ENCODE measurements around the gene ZNF740. TPM values are rescaled to one million over a fixed set of nuclear protein-coding genes. Genes with fewer than 3 reads are reported as not detected.

Gene ZNF740
- total RNA-seq, 1 donor from 2014 or later = 46.8 TPM

DNA sequence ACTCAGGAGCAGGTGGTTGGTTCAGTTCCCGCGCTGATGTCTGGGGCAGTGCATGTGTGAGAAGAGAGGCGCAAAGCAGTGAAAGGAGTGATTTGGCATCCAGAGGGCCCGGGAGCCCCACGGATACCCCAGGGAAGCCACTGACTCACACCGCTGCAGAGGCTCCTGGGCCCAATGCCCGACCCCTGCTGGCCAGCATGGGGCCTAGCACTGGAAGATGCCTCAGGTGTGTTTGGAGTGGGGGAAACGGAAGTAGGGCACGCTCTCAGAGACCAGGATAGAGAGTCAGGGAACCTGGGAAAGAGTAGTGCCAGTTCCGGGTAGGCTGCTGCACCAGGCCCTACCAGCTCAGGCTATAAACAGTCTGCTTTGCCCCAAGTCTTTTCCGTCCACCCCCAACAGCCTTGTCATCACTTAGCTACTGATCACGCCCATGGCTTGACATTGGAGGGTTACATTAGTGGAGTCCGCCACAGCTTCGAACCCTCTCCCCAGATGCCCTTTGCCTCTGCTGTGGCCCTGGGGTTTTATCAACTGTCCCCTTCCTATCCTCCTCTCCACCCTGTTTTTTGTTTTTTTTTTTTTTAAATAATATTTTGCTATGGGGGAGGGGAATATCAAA lies 9.7 kb downstream of the ZNF740 start:
- peak; percentile 87 for ATAC-seq
- H3K27me3 ChIP-seq = no peaks in the 10 kb centered on the region
- peak; percentile 76 for DNase-seq
- H3K36me3 ChIP-seq = peaks cover 35% of the 10 kb centered on the region
- intact Hi-C loops (cut with DNase I) = no loop called here
- H3K9me3 ChIP-seq = no peaks in the 10 kb centered on the region
- H3K4me3 ChIP-seq = no peak overlapping the region
- H3K27ac ChIP-seq = no peak overlapping the region
- TF ChIP-seq, protein P1, sequence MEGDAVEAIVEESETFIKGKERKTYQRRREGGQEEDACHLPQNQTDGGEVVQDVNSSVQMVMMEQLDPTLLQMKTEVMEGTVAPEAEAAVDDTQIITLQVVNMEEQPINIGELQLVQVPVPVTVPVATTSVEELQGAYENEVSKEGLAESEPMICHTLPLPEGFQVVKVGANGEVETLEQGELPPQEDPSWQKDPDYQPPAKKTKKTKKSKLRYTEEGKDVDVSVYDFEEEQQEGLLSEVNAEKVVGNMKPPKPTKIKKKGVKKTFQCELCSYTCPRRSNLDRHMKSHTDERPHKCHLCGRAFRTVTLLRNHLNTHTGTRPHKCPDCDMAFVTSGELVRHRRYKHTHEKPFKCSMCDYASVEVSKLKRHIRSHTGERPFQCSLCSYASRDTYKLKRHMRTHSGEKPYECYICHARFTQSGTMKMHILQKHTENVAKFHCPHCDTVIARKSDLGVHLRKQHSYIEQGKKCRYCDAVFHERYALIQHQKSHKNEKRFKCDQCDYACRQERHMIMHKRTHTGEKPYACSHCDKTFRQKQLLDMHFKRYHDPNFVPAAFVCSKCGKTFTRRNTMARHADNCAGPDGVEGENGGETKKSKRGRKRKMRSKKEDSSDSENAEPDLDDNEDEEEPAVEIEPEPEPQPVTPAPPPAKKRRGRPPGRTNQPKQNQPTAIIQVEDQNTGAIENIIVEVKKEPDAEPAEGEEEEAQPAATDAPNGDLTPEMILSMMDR (IDR thresholded peaks at IDR 0.05) = peak; percentile 64
- H3K4me1 ChIP-seq = peaks cover 7% of the 10 kb centered on the region

DNA sequence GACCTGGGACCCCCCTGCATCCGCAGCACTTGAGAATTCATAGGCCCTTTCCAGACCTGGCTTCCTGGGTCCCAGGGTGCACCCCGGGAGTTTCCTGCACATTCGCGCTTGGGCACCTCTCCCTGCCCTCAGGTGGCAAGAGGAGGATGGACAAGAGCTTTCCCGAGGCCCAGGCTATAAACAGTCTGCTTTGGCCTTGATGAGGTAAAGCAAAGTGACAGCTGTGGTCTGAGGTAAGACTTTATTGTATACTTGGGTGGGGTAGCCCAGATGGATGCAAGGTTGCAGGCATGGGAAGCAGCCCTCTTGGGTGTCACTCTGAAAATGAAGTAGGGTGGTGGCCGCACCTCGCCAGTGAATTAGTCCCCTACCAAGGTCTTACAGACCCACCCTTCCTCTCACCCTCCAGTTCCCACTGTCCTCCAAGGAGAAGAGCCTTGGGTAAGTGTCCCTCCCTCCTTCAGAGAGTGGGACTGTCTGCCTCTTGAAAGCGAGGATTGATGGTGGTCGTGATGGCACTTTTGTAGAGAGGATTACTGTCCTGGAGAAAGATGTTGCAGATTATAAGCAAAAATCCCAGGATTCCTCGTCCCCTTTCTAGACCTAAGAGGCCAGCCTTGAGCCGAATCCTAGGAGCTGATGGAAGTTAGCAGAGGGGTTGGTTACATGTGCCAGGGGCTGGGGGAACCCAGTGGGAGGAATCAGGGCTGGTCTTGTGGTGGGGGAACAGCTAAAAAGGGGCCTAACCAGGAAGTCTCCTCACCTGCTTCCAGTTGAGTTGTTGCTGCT lies 10.8 kb downstream of the ZNF740 start:
- no peaks in the 10 kb centered on the region for H3K27me3 ChIP-seq
- ATAC-seq (no peak), DNase-seq (no peak)
- TF ChIP-seq, protein P1 (IDR thresholded peaks at IDR 0.05) = no peak
- no peak overlapping the region for H3K27ac ChIP-seq
- H3K4me3 ChIP-seq = no peak overlapping the region
- H3K9me3 ChIP-seq = no peaks in the 10 kb centered on the region
- H3K36me3 ChIP-seq = peaks cover 24% of the 10 kb centered on the region
- intact Hi-C loops (cut with DNase I) = no loop called here
- H3K4me1 ChIP-seq = peaks cover 6% of the 10 kb centered on the region

DNA sequence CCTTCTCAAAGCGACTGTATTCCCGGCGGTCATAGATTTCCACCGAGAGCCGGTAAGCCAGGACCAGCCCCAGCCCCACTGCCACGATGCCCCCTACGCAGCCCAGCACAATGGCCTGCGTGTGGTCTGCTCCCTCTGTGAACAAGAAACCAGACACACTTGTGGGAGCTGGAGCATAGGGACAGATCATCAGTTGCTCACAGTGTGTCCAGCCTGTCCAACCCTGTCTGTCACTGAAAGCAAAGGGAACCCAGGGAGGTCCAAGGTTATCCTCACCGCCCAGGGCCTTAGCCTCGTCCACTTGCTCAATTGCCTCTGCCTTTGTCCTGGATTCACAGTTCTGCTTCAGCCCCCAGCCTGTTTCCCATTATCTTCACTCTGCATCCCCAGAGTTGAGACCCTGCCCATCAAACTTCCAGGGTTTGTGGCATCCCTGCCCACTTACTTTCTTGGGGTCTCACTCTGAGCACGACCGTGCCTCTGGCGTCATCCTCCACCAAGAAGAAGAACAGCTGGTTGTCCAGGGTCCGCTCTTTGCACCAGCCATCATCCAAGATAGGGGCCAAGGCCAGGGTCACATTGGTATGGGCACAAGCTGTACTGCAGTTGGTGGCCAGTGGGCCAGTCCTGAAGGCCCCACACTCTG lies 11.5 kb downstream of the ZNF740 start:
- H3K4me3 ChIP-seq = no peak overlapping the region
- TF ChIP-seq, protein P1 (IDR thresholded peaks at IDR 0.05) = no peak
- no peak overlapping the region for H3K27ac ChIP-seq
- no peaks in the 10 kb centered on the region for H3K27me3 ChIP-seq
- H3K9me3 ChIP-seq = no peaks in the 10 kb centered on the region
- DNase-seq = no peak
- intact Hi-C loops (cut with DNase I) = no loop called here
- peaks cover 6% of the 10 kb centered on the region for H3K4me1 ChIP-seq
- H3K36me3 ChIP-seq = peaks cover 17% of the 10 kb centered on the region
- ATAC-seq = no peak

DNA sequence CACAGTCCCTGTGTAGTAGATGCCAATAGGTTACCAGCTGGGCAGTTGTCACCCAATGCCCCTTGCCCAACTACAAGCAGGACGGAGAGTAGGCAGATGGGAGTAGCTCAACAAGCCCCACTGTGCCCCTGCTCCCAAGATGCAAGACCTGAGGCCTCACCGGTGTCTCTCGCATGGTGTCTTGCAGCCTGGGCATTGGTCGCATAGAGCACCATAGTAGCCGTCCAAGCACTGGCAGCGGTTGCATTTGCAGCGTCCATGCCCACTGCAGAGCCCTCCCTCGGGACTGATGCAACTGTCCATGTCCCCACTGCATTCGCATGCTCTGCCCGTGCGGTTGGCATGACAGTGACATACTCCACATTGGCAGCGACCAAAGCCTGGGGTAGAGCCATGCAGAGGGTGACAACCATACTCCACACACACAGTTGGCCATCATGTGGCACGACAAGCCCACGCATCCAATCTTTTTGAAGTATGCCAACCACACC lies 12.1 kb downstream of the ZNF740 start:
- H3K27me3 ChIP-seq = no peaks in the 10 kb centered on the region
- H3K4me3 ChIP-seq = no peak overlapping the region
- TF ChIP-seq, protein P1 (IDR thresholded peaks at IDR 0.05) = no peak
- no peak overlapping the region for H3K27ac ChIP-seq
- no peak for ATAC-seq
- no peaks in the 10 kb centered on the region for H3K9me3 ChIP-seq
- peaks cover 6% of the 10 kb centered on the region for H3K4me1 ChIP-seq
- peaks cover 11% of the 10 kb centered on the region for H3K36me3 ChIP-seq
- no peak for DNase-seq
- intact Hi-C loops (cut with DNase I) = no loop called here

DNA sequence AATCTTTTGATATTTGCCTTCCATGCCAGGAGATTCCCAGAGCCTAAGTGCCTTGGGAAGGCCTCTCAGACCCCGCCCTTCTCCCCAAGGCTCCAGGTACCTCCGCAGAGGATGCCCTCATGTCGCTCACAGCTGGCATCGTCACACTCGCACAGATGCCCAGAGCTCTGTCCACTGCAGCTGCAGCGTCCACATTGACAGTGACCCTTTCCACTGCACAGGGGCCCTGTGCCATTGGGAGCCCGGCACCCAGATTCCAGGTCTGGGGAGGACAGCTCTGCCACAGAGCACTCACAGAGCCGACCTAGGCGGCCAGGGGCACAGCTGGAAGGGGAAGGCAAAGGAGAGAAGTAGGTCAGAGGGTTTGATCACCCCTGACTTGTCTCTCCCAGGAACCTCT lies 12.5 kb downstream of the ZNF740 start:
- no peaks in the 10 kb centered on the region for H3K27me3 ChIP-seq
- intact Hi-C loops (cut with DNase I) = no loop called here
- DNase-seq (no peak), ATAC-seq (no peak)
- TF ChIP-seq, protein P1 (IDR thresholded peaks at IDR 0.05) = no peak
- peaks cover 11% of the 10 kb centered on the region for H3K4me1 ChIP-seq
- H3K9me3 ChIP-seq = no peaks in the 10 kb centered on the region
- no peak overlapping the region for H3K27ac ChIP-seq
- H3K36me3 ChIP-seq = peaks cover 6% of the 10 kb centered on the region
- H3K4me3 ChIP-seq = no peak overlapping the region

All from upper lobe of right lung (tissue), 1 donor.